22Rv1 (cell line): ENCODE measurements around the gene SMIM13.

Experiments used
- CTCF ChIP-seq: fragments of 450-650 bp; IDR thresholded peaks from 2 replicates; pipeline ENCODE4 v1.5.1; 2017; ENCODE audit warnings: mild to moderate bottlenecking
- ZFX ChIP-seq: fragments of 450-650 bp; IDR thresholded peaks from 2 replicates; pipeline ENCODE4 v1.6.1; 2017; ENCODE audit warnings: antibody characterized with exemption, borderline replicate concordance

DNA sequence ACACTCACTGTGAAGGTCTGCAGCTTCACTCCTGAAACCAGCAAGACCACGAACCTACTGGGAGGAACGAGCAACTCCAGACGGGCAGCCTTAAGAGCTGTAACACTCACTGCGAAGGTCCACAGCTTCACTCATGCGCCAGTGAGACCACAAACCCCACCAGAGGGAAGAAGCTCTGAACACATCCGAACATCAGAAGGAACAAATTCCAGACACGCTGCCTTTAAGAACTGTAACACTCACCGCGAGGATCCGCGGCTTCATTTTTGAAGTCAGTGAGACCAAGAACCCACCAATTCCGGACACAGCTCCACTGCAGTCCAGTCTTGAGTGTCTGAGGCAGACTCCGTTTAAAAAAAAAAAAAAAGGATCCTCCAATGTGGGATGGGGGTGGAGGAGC, 78.3 kb downstream of the SMIM13 start:
- no peak for TF ChIP-seq CTCF
- TF ChIP-seq ZFX, result no peak
